ENCODE measurements around the gene GRHL3. TPM values are rescaled to one million over a fixed set of nuclear protein-coding genes. Genes with fewer than 3 reads are reported as not detected.

The GRHL3 gene
- total and polyA plus RNA-seq, 10 of the 15 experiments (the other 5 are each of a cell fraction or from before 2014, with no cell fraction given) = 0.07 to 0.87 (median 0.34) TPM

- ChIA-PET SMC1A (ENCODE audit: uncharacterized antibody, unreplicated experiment) (interaction anchor here (1.6 to 2.6 kb wide), 3 partner anchors 12 to 204 kb away, joined by 4 to 13 read pairs (median 6); partner anchors contain the start of gene NIPAL3), POLR2A (interaction anchor here (1.8 kb wide), 1 partner anchor 12 kb away, joined by 6 read pairs; the partner anchor contains the start of gene NIPAL3), CTCF (interaction anchor here (0.6 to 2.9 kb wide), 8 partner anchors 12 to 285 kb away, joined by 3 to 10 read pairs (median 4); no protein-coding TSS in a partner anchor), RAD21 (ENCODE audit: unreplicated experiment) (interaction anchor here (1.0 to 2.6 kb wide), 3 partner anchors 11 to 183 kb away, joined by 3 to 9 read pairs (median 5); partner anchors contain the start of gene NIPAL3)
- no peaks in the 10 kb centered on the region; the same call in 2 of the 3 replicates for H3K9me3 ChIP-seq (replicated peaks; ENCODE audit: control insufficient read depth, insufficient read depth, low read length)
- H3K27me3 ChIP-seq (replicated peaks in 1 of 2; ENCODE audit: control insufficient read depth in 2 of 2, insufficient read depth in 2 of 2, low read length in 1 of 2) = no peaks in the 10 kb centered on the region
- BruUV-seq (replicated peaks) = no TSS peak
- no peaks in the 10 kb centered on the region for H4K20me1 ChIP-seq (ENCODE audit: control insufficient read depth, insufficient read depth)
- H3K9ac ChIP-seq (ENCODE audit: control insufficient read depth, insufficient read depth, low read length) = no peak overlapping the region
- intact Hi-C loops (cut with micrococcal nuclease; ENCODE audit: unreplicated experiment) (no loop called here), in situ Hi-C loops (cut with MboI) (no loop called here)
- H3K4me3 ChIP-seq = no peak overlapping the region
- DNase-seq (ENCODE audit: low read depth, low spot score) (no peak), FAIRE-seq (no peak), ATAC-seq (no peak)
- H3K4me1 ChIP-seq (ENCODE audit: control insufficient read depth, insufficient read depth, low read length) = no peaks in the 10 kb centered on the region
- no peak overlapping the region for H2AFZ ChIP-seq (ENCODE audit: control insufficient read depth, low read depth, low read length)
- H3K36me3 ChIP-seq (ENCODE audit: control insufficient read depth in 2 of 2, insufficient read depth in 2 of 2, low read length in 1 of 2) = no peaks in the 10 kb centered on the region
- no peak overlapping the region for H3K4me2 ChIP-seq (ENCODE audit: control insufficient read depth, insufficient read depth)
- TF ChIP-seq ZNF622 (IDR thresholded peaks at IDR 0.05) = no peak
- TF ChIP-seq CHD1 (IDR thresholded peaks at IDR 0.05; ENCODE audit: low read depth, low read length) = no peak
- TF ChIP-seq IRF5 (IDR thresholded peaks at IDR 0.05; ENCODE audit: borderline replicate concordance) = no peak
- TF ChIP-seq NKRF (conservative IDR thresholded peaks at IDR 0.05) = no peak
- no peaks in the 10 kb centered on the region for H3K79me2 ChIP-seq (ENCODE audit: control insufficient read depth, insufficient read depth, low read length)
- no peak overlapping the region for H3K27ac ChIP-seq (ENCODE audit: control insufficient read depth, insufficient read depth)
- 68% methylated on average over 4 of the region's 4 CpGs for WGBS (ENCODE audit: insufficient coverage, insufficient replicate concordance, low lambda C conversion rate, missing lambda C conversion rate)
Observed at GRCh38 chr1:24403806-24404205, 84.6 kb downstream of the GRHL3 start.

Other genes with a start within 250 kb of the GRHL3 start
- not detected in 2 replicates for gene MYOM3, start 207.2 kb upstream of the GRHL3 start, total RNA-seq (2014; rRNA removed)
- not detected in 2 replicates for gene MYOM3, start 207.2 kb upstream of the GRHL3 start, total RNA-seq (2014; rRNA removed; fragmentation: Illumina TruSeq; extraction: Trizol)
- not detected in 2 replicates for gene MYOM3, start 207.2 kb upstream of the GRHL3 start, total RNA-seq (2021)
- not detected in 2 replicates for gene MYOM3, start 207.2 kb upstream of the GRHL3 start, polyA plus RNA-seq (2011; rRNA removed)
- gene MYOM3, start 207.2 kb upstream of the GRHL3 start, polyA plus RNA-seq (2014; fragmentation: Illumina TruSeq; extraction: Trizol) = not detected in 2 replicates
- gene MYOM3, start 207.2 kb upstream of the GRHL3 start, polyA plus RNA-seq (2014; fragmentation: Nextera tagmentation; extraction: Ambion mirVana) = not detected
- gene MYOM3, start 207.2 kb upstream of the GRHL3 start, polyA plus RNA-seq (2014; rRNA removed) = 0.06 TPM in 1 of 2 replicates, not detected in the other
- gene MYOM3, start 207.2 kb upstream of the GRHL3 start, polyA plus RNA-seq (2016; fragmentation: Nextera tagmentation; extraction: Ambion mirVana) = not detected
- not detected in 2 replicates for gene IL22RA1, start 176.2 kb upstream of the GRHL3 start, total RNA-seq (2014; rRNA removed)
- not detected in 2 replicates for gene IL22RA1, start 176.2 kb upstream of the GRHL3 start, total RNA-seq (2014; rRNA removed; fragmentation: Illumina TruSeq; extraction: Trizol)
- 0.08 TPM in 1 of 2 replicates, not detected in the other for gene IL22RA1, start 176.2 kb upstream of the GRHL3 start, total RNA-seq (2021)
- not detected in 2 replicates for gene IL22RA1, start 176.2 kb upstream of the GRHL3 start, polyA plus RNA-seq (2011; rRNA removed)
- not detected in 2 replicates for gene IL22RA1, start 176.2 kb upstream of the GRHL3 start, polyA plus RNA-seq (2014; fragmentation: Illumina TruSeq; extraction: Trizol)
- gene IL22RA1, start 176.2 kb upstream of the GRHL3 start, polyA plus RNA-seq (2014; fragmentation: Nextera tagmentation; extraction: Ambion mirVana) = not detected
- not detected in 2 replicates for gene IL22RA1, start 176.2 kb upstream of the GRHL3 start, polyA plus RNA-seq (2014; rRNA removed)
- gene IL22RA1, start 176.2 kb upstream of the GRHL3 start, polyA plus RNA-seq (2016; fragmentation: Nextera tagmentation; extraction: Ambion mirVana) = not detected
- gene IFNLR1, start 132.1 kb upstream of the GRHL3 start, total RNA-seq (2014; rRNA removed) = 3.9 and 4.4 TPM in 2 replicates
- gene IFNLR1, start 132.1 kb upstream of the GRHL3 start, total RNA-seq (2014; rRNA removed; fragmentation: Illumina TruSeq; extraction: Trizol) = 3.5 and 3.7 TPM in 2 replicates
- 3.9 and 5.1 TPM in 2 replicates for gene IFNLR1, start 132.1 kb upstream of the GRHL3 start, total RNA-seq (2021)
- 2.8 and 3.6 TPM in 2 replicates for gene IFNLR1, start 132.1 kb upstream of the GRHL3 start, polyA plus RNA-seq (2011; rRNA removed)
- gene IFNLR1, start 132.1 kb upstream of the GRHL3 start, polyA plus RNA-seq (2014; fragmentation: Illumina TruSeq; extraction: Trizol) = 2.8 and 4.0 TPM in 2 replicates
- under 1 TPM; 0.31 to 0.88 TPM for gene IFNLR1, start 132.1 kb upstream of the GRHL3 start, polyA plus RNA-seq (2014; fragmentation: Nextera tagmentation; extraction: Ambion mirVana)
- 3.5 and 3.6 TPM in 2 replicates for gene IFNLR1, start 132.1 kb upstream of the GRHL3 start, polyA plus RNA-seq (2014; rRNA removed)
- 1 to 10 TPM; 5.0 to 5.6 TPM for gene IFNLR1, start 132.1 kb upstream of the GRHL3 start, polyA plus RNA-seq (2016; fragmentation: Nextera tagmentation; extraction: Ambion mirVana)
- gene STPG1, start 94.4 kb downstream of the GRHL3 start, total RNA-seq (2014; rRNA removed) = 0.05 and 0.28 TPM in 2 replicates
- 0.22 and 0.69 TPM in 2 replicates for gene STPG1, start 94.4 kb downstream of the GRHL3 start, total RNA-seq (2014; rRNA removed; fragmentation: Illumina TruSeq; extraction: Trizol)
- 0.13 and 0.36 TPM in 2 replicates for gene STPG1, start 94.4 kb downstream of the GRHL3 start, total RNA-seq (2021)
- 1.6 TPM in 2 replicates for gene STPG1, start 94.4 kb downstream of the GRHL3 start, polyA plus RNA-seq (2011; rRNA removed)
- gene STPG1, start 94.4 kb downstream of the GRHL3 start, polyA plus RNA-seq (2014; fragmentation: Illumina TruSeq; extraction: Trizol) = 0.17 and 0.71 TPM in 2 replicates
- gene STPG1, start 94.4 kb downstream of the GRHL3 start, polyA plus RNA-seq (2014; fragmentation: Nextera tagmentation; extraction: Ambion mirVana) = under 1 TPM; 0.35 to 0.76 TPM
- 0.29 and 0.81 TPM in 2 replicates for gene STPG1, start 94.4 kb downstream of the GRHL3 start, polyA plus RNA-seq (2014; rRNA removed)
- 1 to 10 TPM; 1.5 to 2.6 TPM for gene STPG1, start 94.4 kb downstream of the GRHL3 start, polyA plus RNA-seq (2016; fragmentation: Nextera tagmentation; extraction: Ambion mirVana)
- 4.7 and 6.0 TPM in 2 replicates for gene NIPAL3, start 96.4 kb downstream of the GRHL3 start, total RNA-seq (2014; rRNA removed)
- gene NIPAL3, start 96.4 kb downstream of the GRHL3 start, total RNA-seq (2014; rRNA removed; fragmentation: Illumina TruSeq; extraction: Trizol) = 3.1 and 3.6 TPM in 2 replicates
- gene NIPAL3, start 96.4 kb downstream of the GRHL3 start, total RNA-seq (2021) = 5.7 and 6.2 TPM in 2 replicates
- gene NIPAL3, start 96.4 kb downstream of the GRHL3 start, polyA plus RNA-seq (2011; rRNA removed) = 6.6 and 8.9 TPM in 2 replicates
- 3.4 and 3.7 TPM in 2 replicates for gene NIPAL3, start 96.4 kb downstream of the GRHL3 start, polyA plus RNA-seq (2014; fragmentation: Illumina TruSeq; extraction: Trizol)
- 1 to 10 TPM; 2.1 TPM for gene NIPAL3, start 96.4 kb downstream of the GRHL3 start, polyA plus RNA-seq (2014; fragmentation: Nextera tagmentation; extraction: Ambion mirVana)
- gene NIPAL3, start 96.4 kb downstream of the GRHL3 start, polyA plus RNA-seq (2014; rRNA removed) = 3.5 and 3.7 TPM in 2 replicates
- 1 to 10 TPM; 8.8 to 9.4 TPM for gene NIPAL3, start 96.4 kb downstream of the GRHL3 start, polyA plus RNA-seq (2016; fragmentation: Nextera tagmentation; extraction: Ambion mirVana)
- gene RCAN3, start 183.5 kb downstream of the GRHL3 start, total RNA-seq (2014; rRNA removed) = 0.06 and 0.11 TPM in 2 replicates
- gene RCAN3, start 183.5 kb downstream of the GRHL3 start, total RNA-seq (2014; rRNA removed; fragmentation: Illumina TruSeq; extraction: Trizol) = not detected in 2 replicates
- 0.24 and 0.46 TPM in 2 replicates for gene RCAN3, start 183.5 kb downstream of the GRHL3 start, total RNA-seq (2021)
- 0.01 and 0.03 TPM in 2 replicates for gene RCAN3, start 183.5 kb downstream of the GRHL3 start, polyA plus RNA-seq (2011; rRNA removed)
- gene RCAN3, start 183.5 kb downstream of the GRHL3 start, polyA plus RNA-seq (2014; fragmentation: Illumina TruSeq; extraction: Trizol) = 0.08 and 0.13 TPM in 2 replicates
- gene RCAN3, start 183.5 kb downstream of the GRHL3 start, polyA plus RNA-seq (2014; fragmentation: Nextera tagmentation; extraction: Ambion mirVana) = under 1 TPM; 0.02 TPM
- not detected in 2 replicates for gene RCAN3, start 183.5 kb downstream of the GRHL3 start, polyA plus RNA-seq (2014; rRNA removed)
- under 1 TPM in 1 of 2 experiments, not detected in 1; 0.33 TPM for gene RCAN3, start 183.5 kb downstream of the GRHL3 start, polyA plus RNA-seq (2016; fragmentation: Nextera tagmentation; extraction: Ambion mirVana)
- gene NCMAP, start 236.7 kb downstream of the GRHL3 start, total RNA-seq (2014; rRNA removed) = not detected in 2 replicates
- gene NCMAP, start 236.7 kb downstream of the GRHL3 start, total RNA-seq (2014; rRNA removed; fragmentation: Illumina TruSeq; extraction: Trizol) = not detected in 2 replicates
- gene NCMAP, start 236.7 kb downstream of the GRHL3 start, total RNA-seq (2021) = not detected in 2 replicates
- not detected in 2 replicates for gene NCMAP, start 236.7 kb downstream of the GRHL3 start, polyA plus RNA-seq (2011; rRNA removed)
- gene NCMAP, start 236.7 kb downstream of the GRHL3 start, polyA plus RNA-seq (2014; fragmentation: Illumina TruSeq; extraction: Trizol) = not detected in 2 replicates
- not detected for gene NCMAP, start 236.7 kb downstream of the GRHL3 start, polyA plus RNA-seq (2014; fragmentation: Nextera tagmentation; extraction: Ambion mirVana)
- gene NCMAP, start 236.7 kb downstream of the GRHL3 start, polyA plus RNA-seq (2014; rRNA removed) = not detected in 2 replicates
- gene NCMAP, start 236.7 kb downstream of the GRHL3 start, polyA plus RNA-seq (2016; fragmentation: Nextera tagmentation; extraction: Ambion mirVana) = not detected